Heart left ventricle (tissue), 13 donors: ENCODE results near the gene DIS3L2.

Experiments used
- CTCF ChIP-seq, 12 donors: fragments of 200-600 bp; sonication (generic) in 4 of 12; IDR thresholded peaks; one replicate each; pipeline versions ENCODE4 v1.5.0 to v1.8.0; 2018 to 2022; ENCODE audit warnings: antibody characterized with exemption in 12 of 12, mild to moderate bottlenecking in 5 of 12
- POLR2A ChIP-seq, 2 donors: fragments of 450-650 bp; IDR thresholded peaks; one replicate each; pipeline ENCODE4 v1.6.1; 2017; ENCODE audit warnings: antibody characterized with exemption in 2 of 2, mild to moderate bottlenecking in 2 of 2, moderate library complexity in 2 of 2
- donor health status: ischemic (EF 13 %, LVEDD 7.1; RV severe dilation, severe dysfunction).
- donor health status: DM: no; HTN: yes; CAD: no.
- donor health status: DM: no; HTN: no; CAD: no.
- donor health status: ischemic (EF 25% LVEDD 6.9; RV normal size, moderate dysfunction).
- donor health status: ischemic (EF 25% LVEDD 5.7; RV mildly dilated, moderate dysfunction).
- donor health status: ischemic (EF 35%, LVEDD 5.7; RV mildly dilated, moderate dysfunction).
- donor health status: nonischemic (EF 11% LVEDD 7.7; RV severe dilation, severe dysfunction).
- donor health status: DM: yes; HTN: yes; CAD: no.
- donor health status: PGD.
- donor health status: ischemic (EF 29% LVEDD 5.4; RV normal size, mild dysfunction).
- donor health status: nonischemic (EF 23%, LVEDD 6.1; RV moderate dilation, normal function).

- no peak for TF ChIP-seq CTCF (IDR thresholded peaks at IDR 0.05)
- no peak for TF ChIP-seq POLR2A (IDR thresholded peaks at IDR 0.05)
Measured at GRCh38 chr2:231955758-231956472, 5.6 kb upstream of the DIS3L2 start.
